Dendritic cell treated with granulocyte-macrophage colony-stimulating factor and Interleukin-4, amounts not matched to agents 40 ng/mL and 50 ng/mL, for 4 days (primary cell): ENCODE results near the gene CCSER1.
"Not testable (repeated sequence)": the region's sequence is repeated elsewhere in the genome, so short reads cannot be mapped to it uniquely, and the experiment has no call there.

ENCODE experiments used
- H3K27ac Mint-ChIP-seq: one replicate; pipeline ENCODE4 v1.8.0; 2022; ENCODE audit warnings: mild to moderate bottlenecking, mixed read lengths
- H3K27me3 Mint-ChIP-seq: one replicate; pipeline ENCODE4 v1.8.0; 2022; ENCODE audit warnings: mild to moderate bottlenecking, mixed read lengths
- H3K36me3 Mint-ChIP-seq: one replicate; pipeline ENCODE4 v1.8.0; 2022; ENCODE audit warnings: low read depth, mixed read lengths
- H3K4me1 Mint-ChIP-seq: one replicate; pipeline ENCODE4 v1.8.0; 2022; ENCODE audit warnings: low read depth, mixed read lengths
- H3K4me3 Mint-ChIP-seq: one replicate; pipeline ENCODE4 v1.8.0; 2022; ENCODE audit warnings: mild to moderate bottlenecking, moderate library complexity, mixed read lengths
- H3K9me3 Mint-ChIP-seq: one replicate; pipeline ENCODE4 v1.8.0; 2022; ENCODE audit warnings: mixed read lengths
- intact Hi-C: fragments of 100-400 bp; cut with micrococcal nuclease; formaldehyde crosslinking; loops from one replicate; pipeline ENCODE4 v1.15.0; 2022

CCSER1 gene

DNA sequence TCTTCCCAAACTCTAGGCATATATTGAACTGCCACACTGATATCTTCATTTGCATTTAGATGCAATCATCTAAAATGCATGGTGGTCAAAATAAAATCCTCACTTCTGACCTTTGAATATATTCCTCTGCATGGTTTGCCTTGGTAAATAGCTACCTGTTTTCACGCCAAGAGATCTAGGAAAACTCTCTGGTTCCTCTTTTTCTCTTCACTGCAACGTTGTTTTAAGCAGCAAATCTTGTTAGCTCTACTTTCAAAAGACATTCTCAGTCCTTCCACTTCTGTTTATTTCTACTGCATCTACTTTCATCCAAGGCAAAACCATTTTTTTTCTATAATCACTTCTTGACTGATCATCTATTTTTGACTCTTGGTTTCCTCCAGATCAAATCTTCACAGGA is 1174.9 kb downstream of the CCSER1 start:
- peaks cover 13% of the 10 kb centered on the region for H3K9me3 Mint-ChIP-seq

GRCh38 chr4:91304292-91304691 is 1177.1 kb downstream of the CCSER1 start:
- H3K27ac Mint-ChIP-seq, result no peak overlapping the region
- H3K27me3 Mint-ChIP-seq, result no peaks in the 10 kb centered on the region
- H3K9me3 Mint-ChIP-seq, result peaks cover 13% of the 10 kb centered on the region
- intact Hi-C loops, result no loop called here
- H3K36me3 Mint-ChIP-seq, result no peaks in the 10 kb centered on the region
- H3K4me3 Mint-ChIP-seq, result no peak overlapping the region
- no peaks in the 10 kb centered on the region for H3K4me1 Mint-ChIP-seq

More for the DNA sequence above, 1174.9 kb downstream of the CCSER1 start:
- Mint-ChIP-seq H3K4me1 (no peaks in the 10 kb centered on the region), H3K27ac (no peak overlapping the region), H3K27me3 (no peaks in the 10 kb centered on the region), H3K4me3 (no peak overlapping the region), H3K36me3 (no peaks in the 10 kb centered on the region)
- intact Hi-C loops, result no loop called here

- Mint-ChIP-seq H3K27ac (no peak overlapping the region), H3K4me3 (no peak overlapping the region), H3K9me3 (peaks cover 22% of the 10 kb centered on the region), H3K36me3 (no peaks in the 10 kb centered on the region), H3K4me1 (no peaks in the 10 kb centered on the region), H3K27me3 (no peaks in the 10 kb centered on the region)
- intact Hi-C loops, result no loop called here
Observed at GRCh38 chr4:91317434-91317833, 1190.2 kb downstream of the CCSER1 start.

DNA sequence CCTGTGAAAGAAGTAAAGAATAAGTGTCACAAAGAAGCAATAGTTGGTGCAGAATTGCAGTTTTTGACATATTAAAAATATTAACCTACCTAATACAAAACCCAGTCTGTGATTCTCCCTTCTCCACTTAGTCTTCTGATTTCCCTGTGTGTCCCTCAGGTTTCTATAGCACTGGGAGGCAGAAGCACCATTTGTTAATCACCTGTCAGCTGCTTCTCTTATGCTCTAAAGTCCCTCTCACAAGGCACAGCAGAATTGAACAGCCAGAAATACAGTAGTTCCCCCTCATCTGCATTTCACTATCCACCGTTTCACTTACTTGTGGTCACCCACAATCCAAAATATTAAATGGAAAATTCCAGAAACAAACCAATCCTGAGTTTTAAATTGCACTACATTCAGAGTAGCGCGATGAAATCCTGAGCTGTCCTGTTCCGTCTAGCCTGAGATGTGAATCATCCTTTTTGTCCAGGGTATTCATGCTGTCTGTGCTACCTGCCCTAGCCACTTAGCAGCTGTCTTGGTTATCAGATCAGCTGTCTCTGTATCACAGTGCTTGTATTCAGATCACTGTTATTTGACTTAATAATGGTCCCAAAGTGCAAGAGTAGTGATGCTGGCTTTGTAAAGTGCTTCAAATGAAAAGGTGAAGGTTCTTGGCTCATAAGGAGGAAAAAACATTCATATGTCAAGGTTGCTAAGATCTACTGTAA is 1192.5 kb downstream of the CCSER1 start:
- peaks cover 10% of the 10 kb centered on the region for H3K9me3 Mint-ChIP-seq
- no peaks in the 10 kb centered on the region for H3K36me3 Mint-ChIP-seq
- no peaks in the 10 kb centered on the region for H3K4me1 Mint-ChIP-seq
- no peak overlapping the region for H3K4me3 Mint-ChIP-seq
- H3K27ac Mint-ChIP-seq, result no peak overlapping the region
- intact Hi-C loops, result no loop called here
- H3K27me3 Mint-ChIP-seq, result no peaks in the 10 kb centered on the region

DNA sequence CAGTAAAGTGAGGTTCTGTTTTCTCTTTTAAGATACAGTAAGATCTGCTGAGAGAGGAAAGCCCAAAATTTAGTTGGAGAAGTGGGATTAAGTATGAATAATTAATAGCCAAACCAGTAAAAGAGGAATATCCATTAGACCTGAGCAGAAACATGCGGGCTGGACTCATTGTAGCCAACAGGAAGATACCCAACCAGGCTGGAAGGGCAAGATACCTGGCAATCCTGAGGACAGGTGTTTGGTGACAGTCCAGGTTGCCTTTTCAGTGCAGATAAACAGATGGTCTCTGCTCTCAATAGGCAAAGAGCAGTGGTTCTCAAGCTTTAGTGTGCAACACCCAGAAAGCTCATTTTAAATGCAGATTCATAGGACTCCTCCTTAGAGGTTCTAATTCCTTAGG is 1195.8 kb downstream of the CCSER1 start:
- intact Hi-C loops, result no loop called here
- H3K36me3 Mint-ChIP-seq, result no peaks in the 10 kb centered on the region
- no peak overlapping the region for H3K27ac Mint-ChIP-seq
- no peak overlapping the region for H3K4me3 Mint-ChIP-seq
- H3K9me3 Mint-ChIP-seq, result peaks cover 39% of the 10 kb centered on the region
- H3K27me3 Mint-ChIP-seq, result no peaks in the 10 kb centered on the region
- H3K4me1 Mint-ChIP-seq, result no peaks in the 10 kb centered on the region

GRCh38 chr4:91325495-91325894 is 1198.3 kb downstream of the CCSER1 start:
- H3K27me3 Mint-ChIP-seq, result no peaks in the 10 kb centered on the region
- H3K9me3 Mint-ChIP-seq, result peaks cover 54% of the 10 kb centered on the region
- no peaks in the 10 kb centered on the region for H3K36me3 Mint-ChIP-seq
- no peak overlapping the region for H3K27ac Mint-ChIP-seq
- H3K4me1 Mint-ChIP-seq, result no peaks in the 10 kb centered on the region
- intact Hi-C loops, result no loop called here
- no peak overlapping the region for H3K4me3 Mint-ChIP-seq

- H3K27ac Mint-ChIP-seq, H3K36me3 Mint-ChIP-seq, H3K4me1 Mint-ChIP-seq, H3K27me3 Mint-ChIP-seq, intact Hi-C loops, H3K4me3 Mint-ChIP-seq: not testable (repeated sequence)
- H3K9me3 Mint-ChIP-seq, result peaks cover 54% of the 10 kb centered on the region
Observed at GRCh38 chr4:91326167-91326566, 1199.0 kb downstream of the CCSER1 start.

DNA sequence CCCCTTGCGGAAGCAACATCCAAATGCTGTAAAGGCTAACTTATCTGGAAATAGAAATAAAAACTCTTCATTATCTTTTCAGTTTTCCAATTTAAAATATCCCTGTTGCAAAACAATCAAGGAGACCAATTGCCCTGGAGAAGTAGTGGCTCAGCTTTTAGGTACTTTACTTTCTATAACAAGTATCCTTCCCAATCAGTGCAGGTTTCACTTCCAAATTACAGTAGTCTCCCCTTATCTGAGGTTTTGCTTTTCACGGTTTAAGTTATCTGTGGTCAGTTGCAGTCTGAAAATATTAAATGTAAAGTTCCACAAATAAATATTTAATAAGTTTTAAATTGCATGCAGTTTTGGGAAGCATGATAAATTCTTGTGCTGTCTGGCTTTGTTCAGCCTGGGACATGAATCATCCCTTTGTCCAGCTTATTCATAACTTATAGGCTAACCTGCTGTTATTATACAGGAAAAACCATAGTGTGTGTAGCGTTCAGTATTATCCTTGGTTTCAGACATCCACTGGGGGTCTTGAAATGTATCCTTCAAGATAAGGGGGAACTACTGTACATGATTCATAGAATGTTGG is 1203.5 kb downstream of the CCSER1 start:
- intact Hi-C loops, result no loop called here
- Mint-ChIP-seq H3K4me1 (no peaks in the 10 kb centered on the region), H3K9me3 (peaks cover 39% of the 10 kb centered on the region), H3K27ac (no peak overlapping the region), H3K36me3 (no peaks in the 10 kb centered on the region), H3K4me3 (no peak overlapping the region), H3K27me3 (no peaks in the 10 kb centered on the region)

GRCh38 chr4:91340822-91341221 is 1213.6 kb downstream of the CCSER1 start:
- H3K36me3 Mint-ChIP-seq, result no peaks in the 10 kb centered on the region
- H3K4me3 Mint-ChIP-seq, result no peak overlapping the region
- H3K27ac Mint-ChIP-seq, result no peak overlapping the region
- H3K27me3 Mint-ChIP-seq, result no peaks in the 10 kb centered on the region
- intact Hi-C loops, result no loop called here
- H3K4me1 Mint-ChIP-seq, result no peaks in the 10 kb centered on the region
- no peaks in the 10 kb centered on the region for H3K9me3 Mint-ChIP-seq

GRCh38 chr4:91345632-91346031 is 1218.4 kb downstream of the CCSER1 start:
- Mint-ChIP-seq H3K4me1 (no peaks in the 10 kb centered on the region), H3K27ac (no peak overlapping the region), H3K36me3 (no peaks in the 10 kb centered on the region), H3K27me3 (no peaks in the 10 kb centered on the region), H3K9me3 (no peaks in the 10 kb centered on the region), H3K4me3 (no peak overlapping the region)
- intact Hi-C loops, result no loop called here

DNA sequence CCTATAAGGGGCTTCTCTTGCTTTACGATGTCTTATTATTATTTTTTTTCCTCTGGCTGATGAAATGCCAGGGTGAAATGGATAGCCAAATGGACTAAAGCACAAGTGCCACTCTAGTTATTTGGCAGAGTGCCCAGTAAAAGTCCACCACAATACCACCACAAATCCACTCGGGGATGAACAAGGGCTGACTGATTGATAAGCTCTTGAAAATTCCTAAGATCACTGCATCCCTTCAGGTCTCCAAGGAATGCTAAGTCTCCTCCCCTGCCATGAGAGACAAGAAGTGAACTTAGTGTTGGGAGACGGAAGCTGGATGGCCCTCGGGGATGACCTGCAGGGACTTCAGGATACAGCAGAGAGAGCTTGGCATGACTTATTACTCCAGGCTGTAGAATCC is 1229.3 kb downstream of the CCSER1 start:
- H3K27ac Mint-ChIP-seq, intact Hi-C loops: not testable (repeated sequence)

GRCh38 chr4:91358016-91358415 is 1230.8 kb downstream of the CCSER1 start:
- intact Hi-C loops, H3K4me3 Mint-ChIP-seq, H3K27ac Mint-ChIP-seq, H3K36me3 Mint-ChIP-seq, H3K4me1 Mint-ChIP-seq, H3K27me3 Mint-ChIP-seq: not testable (repeated sequence)
- H3K9me3 Mint-ChIP-seq, result peaks cover 21% of the 10 kb centered on the region

More for the DNA sequence above, 1229.3 kb downstream of the CCSER1 start:
- peaks cover 32% of the 10 kb centered on the region for H3K9me3 Mint-ChIP-seq
- not testable (repeated sequence) for H3K4me3 Mint-ChIP-seq, H3K4me1 Mint-ChIP-seq, H3K27me3 Mint-ChIP-seq, H3K36me3 Mint-ChIP-seq

- H3K27me3 Mint-ChIP-seq, H3K4me3 Mint-ChIP-seq, intact Hi-C loops, H3K36me3 Mint-ChIP-seq, H3K4me1 Mint-ChIP-seq, H3K27ac Mint-ChIP-seq: not testable (repeated sequence)
- H3K9me3 Mint-ChIP-seq, result peaks cover 15% of the 10 kb centered on the region
Observed at GRCh38 chr4:91358621-91359020, 1231.4 kb downstream of the CCSER1 start.

- Mint-ChIP-seq H3K27me3 (no peaks in the 10 kb centered on the region), H3K36me3 (no peaks in the 10 kb centered on the region), H3K4me3 (no peak overlapping the region), H3K9me3 (peaks cover 12% of the 10 kb centered on the region), H3K27ac (no peak overlapping the region), H3K4me1 (no peaks in the 10 kb centered on the region)
- intact Hi-C loops, result no loop called here
Observed at GRCh38 chr4:91359041-91360031, 1232.1 kb downstream of the CCSER1 start.
